IPS-NIHi7 (cell line): ENCODE data around the gene FGF12.

Experiments used
- DNase-seq: peaks from one replicate; pipeline ENCODE4 v3.0.0; 2012; ENCODE audit warnings: mixed read lengths; ENCODE audit errors: extremely low spot score

Gene FGF12

DNA sequence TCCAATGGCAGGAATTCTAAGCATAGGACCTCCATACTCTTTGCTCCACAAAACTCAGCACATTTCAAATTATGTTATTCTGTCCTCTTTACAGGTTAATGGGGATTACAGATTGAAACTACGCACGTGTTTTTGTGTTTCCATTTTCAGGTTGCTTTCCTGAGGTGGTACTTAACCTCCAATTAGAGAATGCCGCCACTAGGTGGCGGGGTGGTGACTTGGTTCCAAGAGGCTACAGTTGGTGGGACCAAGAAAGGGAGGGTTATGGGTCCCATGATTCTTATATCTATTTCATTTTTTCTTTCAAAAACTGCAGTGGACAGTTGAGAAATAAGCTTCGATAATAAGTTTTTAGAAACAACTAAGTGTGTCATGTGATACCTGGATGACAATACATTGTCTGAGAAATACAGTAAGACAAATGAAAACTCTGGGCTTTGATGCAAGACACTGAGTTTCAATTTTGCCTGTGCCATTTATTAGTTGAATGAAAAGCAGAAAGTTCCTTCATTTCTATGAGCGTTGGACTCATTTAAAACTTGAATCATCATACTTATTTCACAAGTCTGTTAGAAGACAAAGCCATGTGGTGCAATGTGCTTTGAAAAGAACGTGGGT, 539.0 kb downstream of the FGF12 start:
- peak; percentile 66 for DNase-seq

- DNase-seq = peak; percentile 35
Measured at GRCh38 chr3:192187485-192188051, 539.8 kb downstream of the FGF12 start.

GRCh38 chr3:192186498-192186897, 540.8 kb downstream of the FGF12 start:
- no peak for DNase-seq

DNA sequence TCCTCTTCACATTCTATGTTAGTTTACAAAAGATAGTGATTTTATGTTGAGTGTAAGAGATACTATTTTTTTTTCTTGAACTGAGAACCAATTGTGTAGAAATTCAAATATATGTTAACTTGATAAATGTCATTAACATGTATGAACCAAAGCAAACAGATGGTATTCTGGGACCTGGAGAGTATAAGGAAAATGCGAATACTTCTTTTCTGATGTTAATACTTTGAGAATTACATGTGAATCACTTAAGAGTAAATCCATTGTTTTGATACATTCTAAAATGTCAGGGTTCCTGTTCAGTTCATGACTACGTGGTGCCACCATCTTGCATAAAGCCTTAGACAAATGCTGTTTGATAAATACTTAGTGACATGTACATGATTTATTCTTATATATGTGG, 541.3 kb downstream of the FGF12 start:
- no peak for DNase-seq

DNA sequence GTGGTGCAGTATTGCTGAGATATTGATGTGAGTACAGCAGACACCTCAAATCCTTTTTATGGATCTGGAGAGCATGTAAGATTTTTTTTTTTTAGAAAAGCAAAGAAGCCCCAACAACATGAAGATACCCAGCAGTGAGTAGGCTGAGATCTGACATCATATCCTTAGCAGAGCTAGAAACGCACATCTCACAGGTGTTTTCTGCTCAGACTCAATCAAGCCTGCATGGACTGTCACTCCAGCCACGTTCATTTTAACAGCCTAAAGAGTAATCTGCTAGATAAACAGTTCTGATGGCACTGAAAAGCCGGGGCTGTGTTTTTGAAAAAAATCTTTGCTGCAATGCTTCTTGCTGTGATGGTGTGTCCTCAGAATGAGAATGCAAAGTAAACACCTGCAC, 544.2 kb downstream of the FGF12 start:
- DNase-seq = no peak

- no peak for DNase-seq
Measured at GRCh38 chr3:192181151-192181550, 546.2 kb downstream of the FGF12 start.

GRCh38 chr3:192177383-192177782, 550.0 kb downstream of the FGF12 start:
- DNase-seq = no peak

GRCh38 chr3:192174283-192174682, 553.1 kb downstream of the FGF12 start:
- DNase-seq = no peak

- no peak for DNase-seq
Measured at GRCh38 chr3:192171213-192171612, 556.1 kb downstream of the FGF12 start.

DNA sequence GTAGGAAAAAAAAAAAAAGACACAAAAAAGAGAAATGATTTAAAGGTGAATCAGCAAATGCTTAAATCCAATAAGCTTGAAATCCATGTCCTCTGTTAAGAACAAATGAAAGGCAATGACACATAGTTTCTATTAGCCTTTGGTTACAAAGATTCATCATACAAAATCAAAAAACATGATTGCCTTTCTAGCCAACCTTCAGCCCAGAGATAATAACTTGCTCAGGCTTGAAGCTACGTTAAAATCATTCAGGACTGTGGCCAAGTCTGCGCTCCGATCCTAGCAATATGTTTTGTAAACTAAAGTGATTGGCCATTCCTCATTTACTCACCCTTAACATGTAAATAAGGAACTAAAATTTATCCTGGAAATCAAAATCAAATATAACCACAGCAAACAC, 556.7 kb downstream of the FGF12 start:
- DNase-seq = no peak

- no peak for DNase-seq
Measured at GRCh38 chr3:192170031-192170430, 557.3 kb downstream of the FGF12 start.

GRCh38 chr3:192169332-192169915, 557.9 kb downstream of the FGF12 start:
- no peak for DNase-seq

DNA sequence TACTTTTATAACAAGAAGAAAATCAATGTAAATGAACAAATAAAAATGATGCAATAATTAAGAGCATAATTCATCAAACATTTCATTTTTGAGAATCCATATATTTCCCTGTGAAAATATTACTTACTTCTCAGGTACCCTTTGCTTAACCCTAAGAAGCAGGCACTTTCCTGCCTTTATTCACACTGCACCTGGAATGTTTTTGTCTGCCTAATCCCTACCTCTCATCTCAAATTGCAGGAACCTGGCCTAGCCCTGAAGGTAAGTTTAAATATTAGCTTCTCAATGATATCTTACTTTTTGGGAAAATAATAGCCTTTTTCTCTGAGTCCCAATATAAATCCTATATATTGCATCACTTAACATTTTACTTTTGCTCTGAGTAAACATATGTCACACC, 559.1 kb downstream of the FGF12 start:
- DNase-seq = no peak

- no peak for DNase-seq
Measured at GRCh38 chr3:192165552-192165951, 561.8 kb downstream of the FGF12 start.

GRCh38 chr3:192161661-192162060, 565.7 kb downstream of the FGF12 start:
- no peak for DNase-seq

- no peak for DNase-seq
Measured at GRCh38 chr3:192156382-192156781, 571.0 kb downstream of the FGF12 start.

DNA sequence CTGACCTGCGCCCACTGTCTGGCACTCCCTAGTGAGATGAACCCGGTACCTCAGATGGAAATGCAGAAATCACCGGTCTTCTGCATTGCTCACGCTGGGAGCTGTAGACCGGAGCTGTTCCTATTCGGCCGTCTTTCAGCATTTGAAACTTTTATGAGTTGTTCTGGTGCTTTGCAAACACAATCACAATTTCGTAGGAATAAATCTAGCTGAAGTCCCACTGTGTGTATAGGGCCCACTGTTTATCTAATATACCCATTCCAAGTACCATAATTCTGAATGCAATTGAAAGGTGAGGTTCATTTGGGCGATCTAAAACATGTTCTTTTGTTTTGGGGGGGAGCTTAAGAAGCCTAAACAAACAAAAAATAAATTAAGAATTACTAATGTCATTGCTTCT, 572.1 kb downstream of the FGF12 start:
- DNase-seq = no peak

- no peak for DNase-seq
Measured at GRCh38 chr3:192133271-192133670, 594.1 kb downstream of the FGF12 start.

- peak; percentile 63 for DNase-seq
Measured at GRCh38 chr3:192130534-192131132, 596.7 kb downstream of the FGF12 start.

- no peak for DNase-seq
Measured at GRCh38 chr3:192129586-192129985, 597.8 kb downstream of the FGF12 start.

DNA sequence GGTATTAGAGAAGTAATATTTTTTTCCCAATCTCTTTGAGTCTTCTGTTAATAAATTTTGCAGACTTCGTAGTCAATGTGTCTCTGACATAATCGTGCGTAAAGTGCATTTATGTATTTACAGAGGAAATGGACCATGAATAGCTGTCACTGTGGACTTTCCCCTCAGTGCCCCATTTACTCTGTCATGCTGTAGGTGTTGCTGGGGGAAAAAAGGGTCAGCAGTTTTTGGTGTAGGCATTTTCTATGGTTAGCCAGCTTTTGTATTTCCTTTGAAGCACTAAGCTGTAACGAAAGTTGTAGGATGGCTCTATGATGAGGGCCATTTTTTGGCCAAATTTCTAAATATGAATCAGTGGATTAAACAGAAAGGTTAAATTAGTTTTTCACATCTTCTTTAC, 598.4 kb downstream of the FGF12 start:
- no peak for DNase-seq

- DNase-seq = no peak
Measured at GRCh38 chr3:192128060-192128459, 599.3 kb downstream of the FGF12 start.
